ENCODE results near the gene TPRG1.

GRCh38 chr3:189166321-189166720, 5.5 kb upstream of the TPRG1 start:
- TF ChIP-seq CC2D1A (IDR thresholded peaks at IDR 0.05) (no peak), CEBPB (tag; IDR thresholded peaks at IDR 0.05) (no peak), EHMT2 (IDR thresholded peaks at IDR 0.05) (no peak), CTCF (IDR thresholded peaks at IDR 0.05 in 2 of 3, conservative IDR thresholded peaks at IDR 0.05 in 1 of 3; ENCODE audit: insufficient read depth in 2 of 3, low read depth in 1 of 3, low read length in 3 of 3) (no peak), CHCHD3 (CRISPR knock-in tag; IDR thresholded peaks at IDR 0.05) (no peak), YY1 (IDR thresholded peaks at IDR 0.05; ENCODE audit: borderline replicate concordance in 1 of 3, control insufficient read depth in 1 of 3, extremely low read depth in 1 of 3, insufficient read depth in 3 of 3, insufficient read length in 1 of 3, insufficient replicate concordance in 2 of 3, low read depth in 1 of 3, low read length in 2 of 3) (no peak), ZNF583 (CRISPR knock-in tag; IDR thresholded peaks at IDR 0.05) (no peak), ZNF263 (CRISPR knock-in tag; IDR thresholded peaks at IDR 0.05; ENCODE audit: borderline replicate concordance) (no peak), POLR2AphosphoS5 (IDR thresholded peaks at IDR 0.05; ENCODE audit: control insufficient read depth, insufficient read depth, low read depth, low read length) (no peak), PHF21A (IDR thresholded peaks at IDR 0.05; ENCODE audit: borderline replicate concordance, low read depth) (no peak), BRF1 (IDR thresholded peaks at IDR 0.05; ENCODE audit: borderline replicate concordance, extremely low read depth, insufficient read length) (no peak), SMARCA4 (IDR thresholded peaks at IDR 0.05) (no peak), STAG1 (CRISPR knock-in tag; IDR thresholded peaks at IDR 0.05; ENCODE audit: borderline replicate concordance) (no peak)

Measured in K562 (cell line).